Keratinocyte (primary cell): ENCODE results near the gene TAF5. TPM values are rescaled to one million over a fixed set of nuclear protein-coding genes. Genes with fewer than 3 reads are reported as not detected.
A peak's percentile ranks its signal among the peaks of the same experiment; 100 is the strongest.
"Not testable (repeated sequence)": the region's sequence is repeated elsewhere in the genome, so short reads cannot be mapped to it uniquely, and the experiment has no call there.

ENCODE experiments used
- DNase-seq: peaks from one replicate; pipeline ENCODE4 v3.0.0-alpha.2; 2011; ENCODE audit warnings: low read depth, missing footprints, low spot score
- FAIRE-seq: peaks from 2 replicates; lab custom pipeline; 2011; peaks lifted over from hg19 to GRCh38; lab: Jason Lieb, UNC
- H2AFZ ChIP-seq: 2 replicates; pipeline ENCODE4 v1.6.0; 2012; ENCODE audit warnings: low read length, control low read depth, inconsistent platforms; ENCODE audit not compliant: control insufficient read depth
- H3K27ac ChIP-seq: 2 replicates; pipeline ENCODE4 v1.5.1; 2011; ENCODE audit warnings: low read length; ENCODE audit not compliant: control insufficient read depth, insufficient read depth
- H3K27me3 ChIP-seq: 3 replicates; pipeline ENCODE4 v1.6.0; 2011; ENCODE audit warnings: low read length; ENCODE audit not compliant: control insufficient read depth, insufficient read depth; ENCODE audit errors: extremely low read depth
- H3K36me3 ChIP-seq, 2 experiments: 2 replicates in 1 of 2; 3 replicates in 1 of 2; pipeline ENCODE4 v1.5.1; 2011; ENCODE audit warnings: low read length in 2 of 2, mild to moderate bottlenecking in 1 of 2; ENCODE audit not compliant: control insufficient read depth in 2 of 2, insufficient read depth in 2 of 2; ENCODE audit errors: extremely low read depth in 1 of 2
- H3K4me1 ChIP-seq: 3 replicates; pipeline ENCODE4 v1.5.1; 2011; ENCODE audit warnings: low read length; ENCODE audit not compliant: control insufficient read depth, insufficient read depth; ENCODE audit errors: extremely low read depth
- H3K4me2 ChIP-seq: 3 replicates; pipeline ENCODE4 v1.6.0; 2011; ENCODE audit warnings: low read depth, low read length; ENCODE audit not compliant: control insufficient read depth, insufficient read depth; ENCODE audit errors: extremely low read depth
- H3K4me3 ChIP-seq, 3 experiments: fragments of 200-600 bp in 1 of 3; sonication (generic) in 1 of 3; 2 replicates in 2 of 3; 3 replicates in 1 of 3; pipeline ENCODE4 v1.5.1; 2011 to 2016; ENCODE audit warnings: low read length in 3 of 3, mild to moderate bottlenecking in 3 of 3, control low read depth in 2 of 3, inconsistent platforms in 1 of 3, low read depth in 1 of 3, mixed read lengths in 1 of 3, mixed run types in 1 of 3, moderate library complexity in 1 of 3; ENCODE audit not compliant: control insufficient read depth in 2 of 3, insufficient read depth in 2 of 3; ENCODE audit errors: extremely low read depth in 1 of 3
- H3K79me2 ChIP-seq: 2 replicates; pipeline ENCODE4 v1.6.0; 2012; ENCODE audit warnings: low read length; ENCODE audit not compliant: control insufficient read depth, insufficient read depth
- H3K9ac ChIP-seq: 3 replicates; pipeline ENCODE4 v1.6.0; 2011; ENCODE audit warnings: low read length; ENCODE audit not compliant: control insufficient read depth, insufficient read depth; ENCODE audit errors: extremely low read depth
- H3K9me1 ChIP-seq: 3 replicates; pipeline ENCODE4 v1.6.0; 2011; ENCODE audit warnings: low read length; ENCODE audit not compliant: control insufficient read depth, insufficient read depth; ENCODE audit errors: extremely low read depth
- H3K9me3 ChIP-seq: 2 replicates; pipeline ENCODE4 v1.5.1; 2012; ENCODE audit warnings: low read depth, low read length; ENCODE audit not compliant: control insufficient read depth
- H4K20me1 ChIP-seq: 3 replicates; pipeline ENCODE4 v1.6.0; 2011; ENCODE audit warnings: low read length; ENCODE audit not compliant: control insufficient read depth, insufficient read depth; ENCODE audit errors: extremely low read depth
- EZH2 ChIP-seq: IDR thresholded peaks from one replicate; pipeline ENCODE4 v1.6.1; 2012; ENCODE audit warnings: inconsistent platforms, mild to moderate bottlenecking, low read length, moderate library complexity
- dilution Hi-C: fragments of 300-500 bp; cut with MboI; formaldehyde crosslinking; loops from one replicate; pipeline ENCODE4 v1.7.0; 2020; ENCODE audit warnings: low sequenced_read_pairs; ENCODE audit not compliant: extremely low pct_ligation_motif_present
- polyA plus RNA-seq, 5 experiments: library from polyadenylated mRNA; depleted of rRNA in 3 of 5; stranded (reverse) in 3 of 5; stranded (forward) in 1 of 5; unstranded in 1 of 5; fragments of >200 nt; gene quantifications; 1 replicate in 1 of 5; 2 replicates in 3 of 5; 3 replicates in 1 of 5; pipeline versions ENCODE4 v1.2.1 to v1.2.3, GENCODE V29; 2011 to 2012; ENCODE audit warnings: missing spikeins in 2 of 5, low read depth in 1 of 5, low replicate concordance in 1 of 5
- TF ChIP-seq, protein P1 (sequence below), 3 experiments: IDR thresholded peaks in 1 of 3; conservative IDR thresholded peaks in 1 of 3; optimal IDR thresholded peaks in 1 of 3; 2 replicates in 2 of 3; 3 replicates in 1 of 3; pipeline versions ENCODE3 to v1.5.1; 2011; ENCODE audit warnings: low read length in 3 of 3, mild to moderate bottlenecking in 3 of 3, moderate library complexity in 2 of 3, control low read depth in 1 of 3, inconsistent platforms in 1 of 3; ENCODE audit not compliant: insufficient read depth in 2 of 3; ENCODE audit errors: extremely low read depth in 1 of 3

Gene TAF5
- polyA plus RNA-seq, 1 donor (not counting 4 experiments of a cell fraction or from before 2014, with no cell fraction given) = 4.4 TPM

- H3K27ac ChIP-seq = no peak overlapping the region
- H3K4me3 ChIP-seq = no peak overlapping the region
- H3K36me3 ChIP-seq = peaks cover 70 to 73% of the 10 kb centered on the region in 2 experiments
- DNase-seq (no peak), FAIRE-seq (no peak)
- H4K20me1 ChIP-seq = no peaks in the 10 kb centered on the region
- no peaks in the 10 kb centered on the region for H3K4me1 ChIP-seq
- dilution Hi-C loops = no loop called here
- H3K27me3 ChIP-seq = no peaks in the 10 kb centered on the region
- H2AFZ ChIP-seq = no peak overlapping the region
- TF ChIP-seq EZH2 = no peak
- TF ChIP-seq, protein P1, sequence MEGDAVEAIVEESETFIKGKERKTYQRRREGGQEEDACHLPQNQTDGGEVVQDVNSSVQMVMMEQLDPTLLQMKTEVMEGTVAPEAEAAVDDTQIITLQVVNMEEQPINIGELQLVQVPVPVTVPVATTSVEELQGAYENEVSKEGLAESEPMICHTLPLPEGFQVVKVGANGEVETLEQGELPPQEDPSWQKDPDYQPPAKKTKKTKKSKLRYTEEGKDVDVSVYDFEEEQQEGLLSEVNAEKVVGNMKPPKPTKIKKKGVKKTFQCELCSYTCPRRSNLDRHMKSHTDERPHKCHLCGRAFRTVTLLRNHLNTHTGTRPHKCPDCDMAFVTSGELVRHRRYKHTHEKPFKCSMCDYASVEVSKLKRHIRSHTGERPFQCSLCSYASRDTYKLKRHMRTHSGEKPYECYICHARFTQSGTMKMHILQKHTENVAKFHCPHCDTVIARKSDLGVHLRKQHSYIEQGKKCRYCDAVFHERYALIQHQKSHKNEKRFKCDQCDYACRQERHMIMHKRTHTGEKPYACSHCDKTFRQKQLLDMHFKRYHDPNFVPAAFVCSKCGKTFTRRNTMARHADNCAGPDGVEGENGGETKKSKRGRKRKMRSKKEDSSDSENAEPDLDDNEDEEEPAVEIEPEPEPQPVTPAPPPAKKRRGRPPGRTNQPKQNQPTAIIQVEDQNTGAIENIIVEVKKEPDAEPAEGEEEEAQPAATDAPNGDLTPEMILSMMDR (optimal IDR thresholded peaks at IDR 0.05 in 1 of 3, IDR thresholded peaks at IDR 0.05 in 1 of 3, conservative IDR thresholded peaks at IDR 0.05 in 1 of 3; ENCODE audit: extremely low read depth in 1 of 3, insufficient read depth in 2 of 3, low read length in 3 of 3) = no peak
- no peak overlapping the region for H3K4me2 ChIP-seq
- H3K9me3 ChIP-seq = no peaks in the 10 kb centered on the region
- no peak overlapping the region for H3K9ac ChIP-seq
- no peaks in the 10 kb centered on the region for H3K9me1 ChIP-seq
- no peaks in the 10 kb centered on the region for H3K79me2 ChIP-seq
These were observed 47.8 kb downstream of the TAF5 start for GRCh38 chr10:103415581-103415980.

- H3K27ac ChIP-seq = no peak overlapping the region
- H3K9me1 ChIP-seq = no peaks in the 10 kb centered on the region
- H4K20me1 ChIP-seq = no peaks in the 10 kb centered on the region
- H3K36me3 ChIP-seq = peaks cover 70 to 73% of the 10 kb centered on the region in 2 experiments
- DNase-seq (no peak), FAIRE-seq (no peak)
- H3K4me3 ChIP-seq = no peak overlapping the region
- dilution Hi-C loops = no loop called here
- no peak for TF ChIP-seq EZH2
- TF ChIP-seq, protein P1 (optimal IDR thresholded peaks at IDR 0.05 in 1 of 3, IDR thresholded peaks at IDR 0.05 in 1 of 3, conservative IDR thresholded peaks at IDR 0.05 in 1 of 3; ENCODE audit: extremely low read depth in 1 of 3, insufficient read depth in 2 of 3, low read length in 3 of 3) = peak in 2 of 3 experiments; percentile 26 to 49
- H2AFZ ChIP-seq = no peak overlapping the region
- no peak overlapping the region for H3K4me2 ChIP-seq
- H3K27me3 ChIP-seq = no peaks in the 10 kb centered on the region
- no peaks in the 10 kb centered on the region for H3K4me1 ChIP-seq
- H3K9ac ChIP-seq = no peak overlapping the region
- no peaks in the 10 kb centered on the region for H3K79me2 ChIP-seq
- H3K9me3 ChIP-seq = no peaks in the 10 kb centered on the region
These were observed 48.8 kb downstream of the TAF5 start for GRCh38 chr10:103416436-103417147.

- H2AFZ ChIP-seq, dilution Hi-C loops, H3K4me2 ChIP-seq, DNase-seq, FAIRE-seq, H4K20me1 ChIP-seq, H3K9ac ChIP-seq, H3K4me3 ChIP-seq, H3K79me2 ChIP-seq, H3K4me1 ChIP-seq, H3K9me1 ChIP-seq, H3K9me3 ChIP-seq, H3K27ac ChIP-seq, H3K27me3 ChIP-seq: not testable (repeated sequence)
- H3K36me3 ChIP-seq = peaks cover 70 to 71% of the 10 kb centered on the region in 2 experiments
These were observed 49.3 kb downstream of the TAF5 start for GRCh38 chr10:103417148-103417469.
